Measurements from ENCODE around the gene COPS8. TPM values are rescaled to one million over a fixed set of nuclear protein-coding genes. Genes with fewer than 3 reads are reported as not detected.

The COPS8 gene
- total and polyA plus RNA-seq, 2 of the 8 experiments (the other 6 are each of a cell fraction or from before 2014, with no cell fraction given): 59.3 to 67.5 TPM

GRCh38 chr2:237092506-237092905 lies 6.8 kb downstream of the COPS8 start:
- Histone ChIP-seq H4K5ac (ENCODE audit: insufficient read length, low read depth, low read length) (no peak overlapping the region), H3K27me3 (replicated peaks in 1 of 4; ENCODE audit: control insufficient read depth in 3 of 4, extremely low read depth in 1 of 4, insufficient read depth in 3 of 4, low read length in 3 of 4) (no peaks in the 10 kb centered on the region), H3K27ac (ENCODE audit: low read depth, low read length) (no peak overlapping the region), H2BK15ac (ENCODE audit: low read length) (no peak overlapping the region), H4K20me1 (replicated peaks in 1 of 2; ENCODE audit: control insufficient read depth in 1 of 2, insufficient read depth in 2 of 2, low read length in 2 of 2) (peaks cover 0 to 2% of the 10 kb centered on the region in 2 experiments), H2BK5ac (ENCODE audit: low read depth, low read length) (no peak overlapping the region), H2BK120ac (replicated peaks; ENCODE audit: low read depth, low read length) (no peak overlapping the region), H4K91ac (replicated peaks; ENCODE audit: insufficient read length, low read length) (no peak overlapping the region), H3K18ac (ENCODE audit: extremely low read depth, low read length) (no peak overlapping the region), H3K4me1 (replicated peaks in 1 of 4; ENCODE audit: control insufficient read depth in 3 of 4, insufficient read depth in 4 of 4, low read length in 3 of 4) (no peaks in the 10 kb centered on the region), H3K9ac (replicated peaks in 1 of 4; ENCODE audit: extremely low read depth in 1 of 4, low read depth in 3 of 4, low read length in 3 of 4) (no peak overlapping the region), H3K56ac (replicated peaks; ENCODE audit: insufficient read length, low read depth, low read length) (no peak overlapping the region), H2AFZ (ENCODE audit: low read length) (no peak overlapping the region), H3K9me3 (ENCODE audit: insufficient read depth in 2 of 2, low read depth in 1 of 2, low read length in 1 of 2) (no peaks in the 10 kb centered on the region), H3K14ac (ENCODE audit: insufficient read length) (no peak overlapping the region), H4K8ac (ENCODE audit: extremely low read depth, insufficient read depth, low read length) (no peak overlapping the region), H3K79me1 (ENCODE audit: low read depth, low read length) (peaks cover 4% of the 10 kb centered on the region; the same call in 1 of the 2 replicates), H3K4ac (replicated peaks; ENCODE audit: insufficient read length, low read depth, low read length) (no peak overlapping the region), H2AK5ac (ENCODE audit: low read depth, low read length) (no peak overlapping the region), H2BK12ac (ENCODE audit: low read depth, low read length) (no peak overlapping the region), H3K36me3 (ENCODE audit: control insufficient read depth in 2 of 4, insufficient read depth in 4 of 4, low read length in 3 of 4) (peaks cover 0 to 36% (median 18%) of the 10 kb centered on the region in 4 experiments), H3K4me2 (ENCODE audit: insufficient read depth in 1 of 2, low read depth in 2 of 2, low read length in 2 of 2) (no peak overlapping the region), H3K23ac (ENCODE audit: insufficient read length) (no peak overlapping the region), H3K79me2 (ENCODE audit: control insufficient read depth in 1 of 2, insufficient read depth in 2 of 2, low read length in 2 of 2) (peaks cover 0 to 51% of the 10 kb centered on the region in 2 experiments; a peak in 2 of 4 replicates), H3K4me3 (ENCODE audit: extremely low read depth in 1 of 4, insufficient read depth in 2 of 4, low read depth in 3 of 4, low read length in 4 of 4) (no peak overlapping the region), H3K23me2 (ENCODE audit: low read depth, low read length) (no peaks in the 10 kb centered on the region), H2BK20ac (ENCODE audit: low read length) (no peak overlapping the region)
- FAIRE-seq: no peak
- ChIA-PET POLR2A (ENCODE audit: partially characterized antibody) (interaction anchor here (1.0 to 1.3 kb wide), 2 partner anchors 9 to 12 kb away, joined by 3 read pairs; no protein-coding TSS in a partner anchor), CTCF (ENCODE audit: partially characterized antibody) (no interaction called here)
- DNase-seq (ENCODE audit: low read depth in 1 of 2, low spot score in 2 of 2): no peak
- 82% methylated on average over 5 of the region's 5 CpGs; no CpG with 5 or more reads in 1 of the 2 experiments for WGBS, 2 experiments (ENCODE audit: extremely low coverage in 1 of 2, insufficient coverage in 1 of 2, insufficient read length in 1 of 2, insufficient replicate concordance in 2 of 2, low coverage in 1 of 2, low lambda C conversion rate in 2 of 2, missing lambda C conversion rate in 1 of 2)
- TF ChIP-seq HDAC6 (IDR thresholded peaks at IDR 0.05; ENCODE audit: low read depth, low read length) (no peak), KDM5A (IDR thresholded peaks at IDR 0.05; ENCODE audit: low read length) (no peak), E2F6 (IDR thresholded peaks at IDR 0.05) (no peak), SP4 (IDR thresholded peaks at IDR 0.05; ENCODE audit: low read length) (no peak), RBBP5 (IDR thresholded peaks at IDR 0.05; ENCODE audit: borderline replicate concordance, low read depth, low read length) (no peak), SRF (IDR thresholded peaks at IDR 0.05; ENCODE audit: low read depth, low read length) (no peak), NANOG (IDR thresholded peaks at IDR 0.05; ENCODE audit: insufficient read depth, low read depth, low read length, poor library complexity, severe bottlenecking) (no peak), EGR1 (IDR thresholded peaks at IDR 0.05; ENCODE audit: borderline replicate concordance, low read depth, low read length) (no peak), ATF3 (IDR thresholded peaks at IDR 0.05; ENCODE audit: insufficient read depth, low read depth, low read length) (no peak), BRCA1 (IDR thresholded peaks at IDR 0.05; ENCODE audit: low read depth, low read length) (no peak), TCF12 (IDR thresholded peaks at IDR 0.05; ENCODE audit: low read depth, low read length) (no peak), BCL11A (IDR thresholded peaks at IDR 0.05; ENCODE audit: low read depth in 2 of 2, low read length in 2 of 2) (no peak), CEBPB (IDR thresholded peaks at IDR 0.05; ENCODE audit: low read depth, low read length) (no peak), SIX5 (IDR thresholded peaks at IDR 0.05; ENCODE audit: low read depth, low read length) (no peak)

Measured in H1 (cell line).